ENCODE measurements around the gene FSTL5. TPM values are rescaled to one million over a fixed set of nuclear protein-coding genes. Genes with fewer than 3 reads are reported as not detected.

FSTL5 gene
- total RNA-seq, 2 donors from 2014 or later: 0.13 TPM; not detected in 1

DNA sequence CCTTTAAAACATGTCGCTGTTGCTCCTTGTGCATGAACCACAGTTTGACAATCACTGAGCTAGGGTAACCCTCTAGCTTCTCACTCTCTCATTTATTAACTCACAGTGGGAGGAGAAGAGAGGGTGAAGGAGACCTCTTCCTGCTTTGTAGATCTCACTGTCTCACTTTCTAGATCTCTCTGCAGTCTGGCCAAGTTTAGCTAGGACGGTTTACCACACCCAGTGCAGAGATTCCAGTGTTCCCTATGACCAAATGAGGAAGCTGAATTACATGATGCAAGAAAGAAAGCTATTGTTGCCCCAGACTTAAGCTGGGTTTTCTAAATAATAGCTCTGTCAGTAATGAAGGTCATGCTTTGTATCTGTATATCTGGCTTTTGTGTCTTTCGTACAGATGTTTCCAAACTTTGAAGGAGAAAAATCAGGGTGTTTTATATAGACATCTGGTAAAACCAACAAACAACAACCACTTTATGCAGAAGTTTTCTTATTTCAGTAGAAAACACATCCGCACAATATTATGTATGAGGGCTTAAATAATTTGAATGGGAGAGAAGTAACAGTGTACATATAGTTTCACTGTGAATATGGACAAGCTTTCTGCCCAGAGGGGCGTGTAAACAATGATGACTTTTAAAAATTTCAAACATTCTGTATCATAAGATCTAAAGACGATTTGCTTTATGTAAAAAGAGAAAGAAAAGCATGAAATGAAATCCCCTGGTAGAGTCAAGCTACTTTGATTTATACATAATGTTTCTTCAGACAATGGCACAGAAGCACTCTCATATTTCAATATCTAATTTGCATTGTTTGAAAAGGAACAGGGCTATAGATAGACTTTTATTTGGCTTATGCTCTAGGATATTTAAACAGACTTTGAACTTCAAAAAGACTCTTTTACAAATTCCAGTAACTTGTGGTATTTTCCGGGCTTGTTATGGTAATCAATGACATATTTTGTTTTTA lies 582.3 kb downstream of the FSTL5 start:
- no peaks in the 10 kb centered on the region for H3K9me3 ChIP-seq
- H3K36me3 ChIP-seq: no peaks in the 10 kb centered on the region
- no peak overlapping the region for H3K27ac ChIP-seq
- H3K27me3 ChIP-seq: no peaks in the 10 kb centered on the region
- no peaks in the 10 kb centered on the region for H3K4me1 ChIP-seq
- no peak overlapping the region for H3K9ac ChIP-seq (ENCODE audit: low read depth in 2 of 2, low read length in 2 of 2)
- no peak overlapping the region for H3K4me3 ChIP-seq
- DNase-seq: no peak
- TF ChIP-seq, protein P1, sequence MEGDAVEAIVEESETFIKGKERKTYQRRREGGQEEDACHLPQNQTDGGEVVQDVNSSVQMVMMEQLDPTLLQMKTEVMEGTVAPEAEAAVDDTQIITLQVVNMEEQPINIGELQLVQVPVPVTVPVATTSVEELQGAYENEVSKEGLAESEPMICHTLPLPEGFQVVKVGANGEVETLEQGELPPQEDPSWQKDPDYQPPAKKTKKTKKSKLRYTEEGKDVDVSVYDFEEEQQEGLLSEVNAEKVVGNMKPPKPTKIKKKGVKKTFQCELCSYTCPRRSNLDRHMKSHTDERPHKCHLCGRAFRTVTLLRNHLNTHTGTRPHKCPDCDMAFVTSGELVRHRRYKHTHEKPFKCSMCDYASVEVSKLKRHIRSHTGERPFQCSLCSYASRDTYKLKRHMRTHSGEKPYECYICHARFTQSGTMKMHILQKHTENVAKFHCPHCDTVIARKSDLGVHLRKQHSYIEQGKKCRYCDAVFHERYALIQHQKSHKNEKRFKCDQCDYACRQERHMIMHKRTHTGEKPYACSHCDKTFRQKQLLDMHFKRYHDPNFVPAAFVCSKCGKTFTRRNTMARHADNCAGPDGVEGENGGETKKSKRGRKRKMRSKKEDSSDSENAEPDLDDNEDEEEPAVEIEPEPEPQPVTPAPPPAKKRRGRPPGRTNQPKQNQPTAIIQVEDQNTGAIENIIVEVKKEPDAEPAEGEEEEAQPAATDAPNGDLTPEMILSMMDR (IDR thresholded peaks at IDR 0.05): no peak
- intact Hi-C loops (cut with DNase I): no loop called here

DNA sequence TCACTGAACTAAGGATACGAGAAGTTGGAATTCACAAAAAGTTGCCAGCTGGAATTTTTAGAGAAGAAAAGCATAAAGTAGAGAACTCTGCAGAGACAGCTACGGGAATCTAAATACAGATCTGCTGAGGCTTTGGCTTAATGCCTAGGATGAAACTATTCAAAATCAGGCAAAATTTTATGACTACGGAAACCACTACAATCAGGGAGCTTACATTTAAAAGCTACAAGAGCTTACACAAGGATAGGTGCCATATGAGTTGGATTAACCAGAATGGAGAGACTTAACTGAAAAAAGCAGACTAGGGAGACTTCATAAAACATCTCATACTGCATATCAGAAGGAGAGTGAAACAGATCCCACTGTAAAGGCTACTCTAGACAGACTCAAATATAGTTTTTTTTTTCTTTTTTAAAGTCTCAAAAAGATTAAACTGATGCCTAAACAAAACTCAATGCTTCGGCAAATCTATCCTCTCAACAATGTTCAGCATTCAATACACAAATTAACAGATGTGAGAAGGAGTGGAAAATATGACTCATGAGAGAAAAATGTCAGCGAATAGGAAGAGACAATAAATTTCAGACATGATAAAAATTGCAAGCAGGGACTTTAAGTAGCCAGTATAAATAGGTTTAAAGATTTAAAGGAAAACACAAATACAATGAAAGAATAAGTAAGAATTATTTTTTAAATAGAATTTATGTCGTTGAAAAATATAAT lies 586.1 kb downstream of the FSTL5 start:
- Histone ChIP-seq H3K27me3 (no peaks in the 10 kb centered on the region), H3K36me3 (no peaks in the 10 kb centered on the region), H3K27ac (no peak overlapping the region), H3K4me3 (no peak overlapping the region), H3K9me3 (no peaks in the 10 kb centered on the region), H3K4me1 (no peaks in the 10 kb centered on the region), H3K9ac (ENCODE audit: low read depth in 2 of 2, low read length in 2 of 2) (no peak overlapping the region)
- intact Hi-C loops (cut with DNase I): no loop called here
- DNase-seq: no peak
- TF ChIP-seq, protein P1 (IDR thresholded peaks at IDR 0.05): no peak

DNA sequence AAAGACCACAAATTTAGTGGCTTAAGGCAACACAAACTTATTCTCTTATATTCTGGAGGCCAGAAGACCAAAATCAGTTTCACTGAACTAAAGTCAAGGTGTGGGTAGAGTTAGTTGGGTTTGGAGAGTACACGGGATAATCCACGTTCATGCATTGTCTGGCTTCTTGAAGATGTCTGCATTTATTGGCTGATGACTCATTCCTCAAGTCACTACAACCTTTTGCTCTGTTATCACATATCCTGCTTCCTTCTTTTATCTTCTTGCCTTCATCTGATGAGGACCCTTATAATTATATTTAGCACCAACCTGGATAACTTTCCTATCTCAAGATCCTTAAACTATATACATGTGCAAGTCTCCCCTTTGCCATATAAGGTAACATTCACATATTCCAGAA lies 590.0 kb downstream of the FSTL5 start:
- Histone ChIP-seq H3K4me1 (no peaks in the 10 kb centered on the region), H3K9me3 (no peaks in the 10 kb centered on the region), H3K4me3 (no peak overlapping the region), H3K36me3 (no peaks in the 10 kb centered on the region), H3K9ac (ENCODE audit: low read depth in 2 of 2, low read length in 2 of 2) (no peak overlapping the region), H3K27ac (no peak overlapping the region), H3K27me3 (no peaks in the 10 kb centered on the region)
- no peak for DNase-seq
- TF ChIP-seq, protein P1 (IDR thresholded peaks at IDR 0.05): no peak
- intact Hi-C loops (cut with DNase I): no loop called here

DNA sequence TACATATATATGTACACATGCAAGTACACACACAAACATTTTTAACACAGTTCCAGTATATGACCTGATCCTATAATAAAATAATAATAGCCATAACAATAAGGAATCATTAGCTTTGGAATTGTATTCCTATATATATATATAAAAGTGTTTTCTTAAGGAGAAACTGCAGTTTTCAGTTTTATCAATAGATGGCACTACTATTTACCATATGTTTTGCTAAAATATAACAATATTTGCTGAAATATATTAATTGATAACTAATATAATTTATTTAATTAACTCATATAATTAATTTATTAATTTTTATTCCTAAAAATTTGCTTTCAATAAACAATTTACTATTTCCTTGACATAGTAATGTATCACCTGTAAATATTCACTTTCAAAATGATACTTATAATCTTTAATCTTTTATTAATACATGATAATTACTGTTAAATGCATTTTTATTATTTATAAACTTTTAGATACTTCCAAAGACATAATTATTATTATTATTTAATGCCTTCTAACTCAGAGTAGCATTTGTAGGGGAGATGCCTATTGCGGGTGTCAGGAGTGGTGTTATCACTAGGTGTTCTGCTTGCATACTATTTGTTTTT lies 599.5 kb downstream of the FSTL5 start:
- Histone ChIP-seq H3K4me1 (no peaks in the 10 kb centered on the region), H3K9ac (ENCODE audit: low read depth in 2 of 2, low read length in 2 of 2) (no peak overlapping the region), H3K27me3 (no peaks in the 10 kb centered on the region), H3K27ac (no peak overlapping the region), H3K4me3 (no peak overlapping the region), H3K36me3 (no peaks in the 10 kb centered on the region), H3K9me3 (no peaks in the 10 kb centered on the region)
- no peak for DNase-seq
- TF ChIP-seq, protein P1 (IDR thresholded peaks at IDR 0.05): no peak
- intact Hi-C loops (cut with DNase I): no loop called here
